ENCODE data around the gene EIF2S2. TPM values are rescaled to one million over a fixed set of nuclear protein-coding genes. Genes with fewer than 3 reads are reported as not detected.

The EIF2S2 gene
- total RNA-seq, 6 experiments from 2014 or later, result 16.7 to 50.6 (median 30.8) TPM

DNA sequence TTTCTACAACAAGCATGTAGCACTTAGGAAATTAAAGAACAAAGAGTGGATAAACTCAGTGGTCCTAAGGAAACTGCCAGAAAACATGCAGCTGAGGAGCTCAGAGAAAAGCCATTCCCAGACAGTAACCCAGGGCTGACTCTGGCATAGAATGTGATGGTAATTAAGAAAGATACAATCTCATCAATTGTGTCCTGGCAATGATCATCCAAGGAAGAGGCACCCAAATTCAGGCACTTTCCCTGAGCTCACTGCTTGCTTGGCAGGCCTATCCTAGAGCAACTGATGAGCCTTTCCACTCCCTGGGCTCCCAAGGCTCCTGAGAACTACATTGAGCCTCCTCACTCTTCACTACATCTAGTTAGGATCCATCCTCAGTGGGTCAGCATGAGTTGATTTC, 16.2 kb downstream of the EIF2S2 start:
- Histone ChIP-seq H3K4me3 (no peak overlapping the region), H3K36me3 (peaks cover 24 to 96% (median 56%) of the 10 kb centered on the region in 4 donors), H3K4me1 (no peaks in the 10 kb centered on the region), H3K27ac (no peak overlapping the region), H3K27me3 (no peaks in the 10 kb centered on the region), H3K9me3 (no peaks in the 10 kb centered on the region)
- DNase-seq (no peak), ATAC-seq (no peak)
- intact Hi-C loops (cut with DNase I), result no loop called here
- no peak for TF ChIP-seq POLR2A (IDR thresholded peaks at IDR 0.05)
- TF ChIP-seq, protein P1, sequence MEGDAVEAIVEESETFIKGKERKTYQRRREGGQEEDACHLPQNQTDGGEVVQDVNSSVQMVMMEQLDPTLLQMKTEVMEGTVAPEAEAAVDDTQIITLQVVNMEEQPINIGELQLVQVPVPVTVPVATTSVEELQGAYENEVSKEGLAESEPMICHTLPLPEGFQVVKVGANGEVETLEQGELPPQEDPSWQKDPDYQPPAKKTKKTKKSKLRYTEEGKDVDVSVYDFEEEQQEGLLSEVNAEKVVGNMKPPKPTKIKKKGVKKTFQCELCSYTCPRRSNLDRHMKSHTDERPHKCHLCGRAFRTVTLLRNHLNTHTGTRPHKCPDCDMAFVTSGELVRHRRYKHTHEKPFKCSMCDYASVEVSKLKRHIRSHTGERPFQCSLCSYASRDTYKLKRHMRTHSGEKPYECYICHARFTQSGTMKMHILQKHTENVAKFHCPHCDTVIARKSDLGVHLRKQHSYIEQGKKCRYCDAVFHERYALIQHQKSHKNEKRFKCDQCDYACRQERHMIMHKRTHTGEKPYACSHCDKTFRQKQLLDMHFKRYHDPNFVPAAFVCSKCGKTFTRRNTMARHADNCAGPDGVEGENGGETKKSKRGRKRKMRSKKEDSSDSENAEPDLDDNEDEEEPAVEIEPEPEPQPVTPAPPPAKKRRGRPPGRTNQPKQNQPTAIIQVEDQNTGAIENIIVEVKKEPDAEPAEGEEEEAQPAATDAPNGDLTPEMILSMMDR (IDR thresholded peaks at IDR 0.05), result no peak

DNA sequence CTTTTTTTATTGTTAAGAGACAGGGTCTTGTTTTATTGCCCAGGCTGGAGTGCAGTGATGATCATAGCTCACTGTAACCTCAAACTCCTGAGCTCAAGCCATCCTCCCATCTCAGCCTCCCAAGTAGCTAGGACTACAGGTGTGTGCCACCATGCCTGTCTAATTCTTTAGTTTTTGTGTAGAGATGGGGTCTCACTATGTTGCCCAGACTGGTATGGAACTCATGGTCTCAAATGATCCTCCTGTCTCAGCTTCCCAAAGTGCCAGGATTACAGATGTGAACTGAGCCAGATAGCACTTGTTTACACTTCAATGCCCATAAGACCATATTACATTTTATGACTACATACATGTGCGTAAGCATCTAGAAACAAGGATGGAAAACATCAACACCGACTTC, 18.1 kb downstream of the EIF2S2 start:
- Histone ChIP-seq H3K36me3 (peaks cover 24 to 97% (median 69%) of the 10 kb centered on the region in 4 donors), H3K27ac (no peak overlapping the region), H3K4me1 (no peaks in the 10 kb centered on the region), H3K27me3 (no peaks in the 10 kb centered on the region), H3K4me3 (no peak overlapping the region), H3K9me3 (no peaks in the 10 kb centered on the region)
- intact Hi-C loops (cut with DNase I), result no loop called here
- WGBS (ENCODE audit: insufficient coverage, low coverage, low lambda C conversion rate, missing lambda C conversion rate), result 90% methylated on average over 2 of the region's 2 CpGs
- no peak for TF ChIP-seq POLR2A (IDR thresholded peaks at IDR 0.05)
- TF ChIP-seq, protein P1 (IDR thresholded peaks at IDR 0.05), result no peak
- DNase-seq (no peak), ATAC-seq (no peak)

DNA sequence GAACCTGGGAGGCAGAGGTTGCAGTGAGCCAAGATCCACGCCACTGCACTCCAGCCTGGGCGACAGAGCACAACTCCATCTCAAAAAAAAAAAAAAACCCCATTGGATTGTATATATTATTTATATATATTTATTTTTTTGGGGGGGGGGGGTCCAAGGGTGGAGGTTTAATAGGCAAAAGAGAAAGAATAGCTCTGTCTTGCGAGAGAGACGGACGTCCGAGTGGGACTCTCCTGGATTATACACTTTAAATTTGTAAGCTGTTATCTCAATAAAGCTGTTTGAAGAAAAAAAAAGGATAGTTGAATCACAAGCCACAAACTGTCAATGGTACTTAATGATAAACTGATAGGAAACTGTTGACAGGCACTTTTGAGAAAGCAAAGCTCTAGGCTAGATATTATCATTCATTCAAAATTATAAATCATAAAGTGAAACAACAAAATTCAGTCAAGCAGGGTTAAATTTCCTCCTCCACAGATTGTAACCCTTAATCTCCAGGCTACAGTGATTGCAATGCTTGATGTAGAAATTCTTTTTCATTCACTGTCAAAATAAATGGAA, 20.3 kb downstream of the EIF2S2 start:
- WGBS (ENCODE audit: insufficient coverage, low coverage, low lambda C conversion rate, missing lambda C conversion rate), result 94% methylated on average over 6 of the region's 6 CpGs
- Histone ChIP-seq H3K27me3 (no peaks in the 10 kb centered on the region), H3K4me1 (no peaks in the 10 kb centered on the region), H3K4me3 (no peak overlapping the region), H3K36me3 (peaks cover 18 to 91% (median 62%) of the 10 kb centered on the region in 4 donors), H3K9me3 (no peaks in the 10 kb centered on the region), H3K27ac (no peak overlapping the region)
- DNase-seq (no peak), ATAC-seq (no peak)
- intact Hi-C loops (cut with DNase I), result no loop called here
- TF ChIP-seq POLR2A (IDR thresholded peaks at IDR 0.05), result no peak
- TF ChIP-seq, protein P1 (IDR thresholded peaks at IDR 0.05), result no peak

DNA sequence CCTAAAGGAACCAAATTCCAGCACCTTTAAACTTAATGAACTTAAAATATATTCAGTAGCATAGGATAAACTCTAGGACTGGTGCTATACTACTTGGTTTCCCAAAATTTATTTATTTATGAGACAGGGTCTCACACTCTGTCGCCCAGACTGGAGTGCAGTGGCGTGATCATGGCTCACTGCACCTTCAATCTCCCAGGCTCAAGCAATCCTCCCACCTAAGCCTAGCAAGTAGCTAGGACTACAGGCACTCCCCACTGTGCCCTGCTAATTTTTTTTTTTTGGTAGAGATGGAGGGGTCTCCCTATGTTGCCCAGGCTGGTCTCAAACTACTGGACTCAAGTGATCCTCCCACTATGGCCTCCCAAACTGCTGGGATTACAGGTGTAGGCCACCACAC, 21.4 kb downstream of the EIF2S2 start:
- ATAC-seq (no peak), DNase-seq (no peak)
- TF ChIP-seq, protein P1 (IDR thresholded peaks at IDR 0.05), result no peak
- TF ChIP-seq POLR2A (IDR thresholded peaks at IDR 0.05), result no peak
- intact Hi-C loops (cut with DNase I), result no loop called here
- no peak overlapping the region for H3K4me3 ChIP-seq
- H3K36me3 ChIP-seq, result peaks cover 8 to 86% (median 53%) of the 10 kb centered on the region in 4 donors
- H3K27me3 ChIP-seq, result no peaks in the 10 kb centered on the region
- no peaks in the 10 kb centered on the region for H3K4me1 ChIP-seq
- WGBS (ENCODE audit: insufficient coverage, low coverage, low lambda C conversion rate, missing lambda C conversion rate), result 83% methylated on average over 2 of the region's 2 CpGs
- H3K27ac ChIP-seq, result no peak overlapping the region
- H3K9me3 ChIP-seq, result no peaks in the 10 kb centered on the region
